ENCODE results near the gene CACNG4.

The CACNG4 gene

GRCh38 chr17:67049025-67049739 is 84.7 kb downstream of the CACNG4 start:
- DNase-seq (ENCODE audit: low read depth in 2 of 2), result no peak
- no peak overlapping the region for H3K4me3 ChIP-seq (replicated peaks in 1 of 2; ENCODE audit: low read depth in 2 of 2, low read length in 2 of 2)
- TF ChIP-seq, protein P1, sequence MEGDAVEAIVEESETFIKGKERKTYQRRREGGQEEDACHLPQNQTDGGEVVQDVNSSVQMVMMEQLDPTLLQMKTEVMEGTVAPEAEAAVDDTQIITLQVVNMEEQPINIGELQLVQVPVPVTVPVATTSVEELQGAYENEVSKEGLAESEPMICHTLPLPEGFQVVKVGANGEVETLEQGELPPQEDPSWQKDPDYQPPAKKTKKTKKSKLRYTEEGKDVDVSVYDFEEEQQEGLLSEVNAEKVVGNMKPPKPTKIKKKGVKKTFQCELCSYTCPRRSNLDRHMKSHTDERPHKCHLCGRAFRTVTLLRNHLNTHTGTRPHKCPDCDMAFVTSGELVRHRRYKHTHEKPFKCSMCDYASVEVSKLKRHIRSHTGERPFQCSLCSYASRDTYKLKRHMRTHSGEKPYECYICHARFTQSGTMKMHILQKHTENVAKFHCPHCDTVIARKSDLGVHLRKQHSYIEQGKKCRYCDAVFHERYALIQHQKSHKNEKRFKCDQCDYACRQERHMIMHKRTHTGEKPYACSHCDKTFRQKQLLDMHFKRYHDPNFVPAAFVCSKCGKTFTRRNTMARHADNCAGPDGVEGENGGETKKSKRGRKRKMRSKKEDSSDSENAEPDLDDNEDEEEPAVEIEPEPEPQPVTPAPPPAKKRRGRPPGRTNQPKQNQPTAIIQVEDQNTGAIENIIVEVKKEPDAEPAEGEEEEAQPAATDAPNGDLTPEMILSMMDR (IDR thresholded peaks at IDR 0.05; ENCODE audit: low read depth, low read length), result no peak

DNA sequence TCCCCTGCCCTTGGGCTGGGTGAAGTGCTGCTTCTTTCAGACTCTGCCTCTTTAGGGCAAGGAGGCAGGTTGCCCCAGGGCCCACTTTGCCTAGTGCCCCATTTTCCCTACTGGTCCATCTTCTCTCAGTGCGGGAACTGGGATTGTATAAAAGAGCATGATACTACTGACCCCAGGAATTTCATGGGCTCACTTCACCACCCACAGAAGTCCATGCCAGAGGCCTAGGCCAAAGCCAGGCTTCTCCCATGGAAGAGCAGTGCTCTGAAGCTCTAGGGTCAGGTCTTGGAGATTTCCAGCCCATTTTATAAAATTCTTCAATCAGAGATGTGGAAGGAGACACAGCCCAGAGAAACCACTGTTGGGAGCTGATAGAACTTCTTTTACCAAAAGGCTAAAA is 85.6 kb downstream of the CACNG4 start:
- TF ChIP-seq, protein P1 (IDR thresholded peaks at IDR 0.05; ENCODE audit: low read depth, low read length), result no peak
- no peak for DNase-seq (ENCODE audit: low read depth in 2 of 2)
- no peak overlapping the region for H3K4me3 ChIP-seq (replicated peaks in 1 of 2; ENCODE audit: low read depth in 2 of 2, low read length in 2 of 2)

DNA sequence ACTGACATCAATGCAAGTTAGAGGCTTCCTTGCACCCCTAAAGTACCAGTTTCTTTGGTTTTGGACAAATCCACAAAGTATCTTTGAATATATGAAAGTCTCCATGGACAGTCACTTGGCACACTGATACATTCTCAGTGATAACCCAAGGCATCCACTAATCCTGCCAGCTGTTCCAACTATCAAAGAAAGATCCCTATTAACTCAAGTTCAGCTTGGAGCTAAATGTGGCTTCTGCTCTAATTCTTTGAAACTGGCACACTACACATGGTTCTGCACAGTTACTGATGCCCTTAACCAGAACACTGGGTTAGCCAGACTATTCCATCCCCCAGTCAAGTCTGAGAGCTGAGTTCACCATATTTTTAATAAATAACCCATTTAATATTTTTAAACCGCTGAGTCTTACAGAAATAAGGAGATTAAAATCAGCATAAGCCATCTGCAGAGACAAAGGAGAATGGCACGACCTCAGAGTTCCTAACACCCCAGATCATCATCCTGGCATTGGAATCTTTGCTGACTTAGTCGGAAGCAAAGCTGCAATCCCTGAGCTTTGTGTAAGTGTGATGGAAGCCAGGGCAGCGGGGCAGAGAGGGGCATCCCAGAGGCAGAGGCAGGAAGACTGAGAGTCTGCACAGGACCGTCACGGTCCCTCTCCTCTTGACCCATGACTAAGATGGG is 86.1 kb downstream of the CACNG4 start:
- H3K4me3 ChIP-seq (replicated peaks in 1 of 2; ENCODE audit: low read depth in 2 of 2, low read length in 2 of 2), result no peak overlapping the region
- no peak for DNase-seq (ENCODE audit: low read depth in 2 of 2)
- TF ChIP-seq, protein P1 (IDR thresholded peaks at IDR 0.05; ENCODE audit: low read depth, low read length), result no peak

DNA sequence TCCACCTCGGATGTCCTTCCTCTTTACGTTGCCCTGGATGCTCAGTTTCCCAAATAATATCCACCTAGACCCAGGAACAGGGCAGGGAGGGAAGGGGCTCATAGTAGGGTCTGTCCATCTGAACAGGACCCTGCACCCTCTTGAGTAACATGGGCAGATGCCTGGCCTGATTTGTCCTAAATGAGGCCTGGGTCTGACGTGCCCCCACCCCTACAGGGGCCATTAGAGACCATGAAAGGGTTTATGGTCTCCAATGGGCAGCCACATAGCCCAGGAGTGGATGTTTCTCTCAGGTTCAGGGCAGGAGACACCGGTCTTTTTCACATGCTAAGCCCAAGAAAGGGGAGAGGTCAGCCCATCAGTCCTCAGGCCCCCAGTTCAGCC is 86.6 kb downstream of the CACNG4 start:
- DNase-seq (ENCODE audit: low read depth in 2 of 2), result no peak

DNA sequence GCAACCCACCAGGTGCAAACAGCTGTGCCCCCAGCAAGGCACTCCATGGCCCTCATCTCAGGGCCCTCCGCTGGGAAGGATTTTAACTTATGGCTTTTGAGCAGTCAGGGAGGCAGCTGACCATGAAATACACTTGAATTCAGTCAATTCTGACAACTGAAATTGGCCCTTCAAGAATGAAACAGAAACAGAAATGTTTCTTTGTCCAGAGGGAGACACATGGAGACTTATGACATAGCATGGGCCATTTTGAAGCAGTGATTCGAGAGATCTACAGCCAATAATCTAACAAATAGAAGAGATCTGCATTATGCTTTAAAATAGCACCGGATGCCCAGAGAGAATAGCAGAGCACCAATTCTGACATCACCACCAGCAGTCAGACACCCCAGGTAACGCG is 87.3 kb downstream of the CACNG4 start:
- no peak overlapping the region for H3K4me3 ChIP-seq (replicated peaks in 1 of 2; ENCODE audit: low read depth in 2 of 2, low read length in 2 of 2)
- TF ChIP-seq, protein P1 (IDR thresholded peaks at IDR 0.05; ENCODE audit: low read depth, low read length), result no peak
- DNase-seq (ENCODE audit: low read depth in 2 of 2), result no peak

More for the DNA sequence above, 86.6 kb downstream of the CACNG4 start:
- no peak overlapping the region for H3K4me3 ChIP-seq (replicated peaks in 1 of 2; ENCODE audit: low read depth in 2 of 2, low read length in 2 of 2)
- TF ChIP-seq, protein P1 (IDR thresholded peaks at IDR 0.05; ENCODE audit: low read depth, low read length), result no peak

GRCh38 chr17:67052720-67053437 is 88.4 kb downstream of the CACNG4 start:
- no peak overlapping the region for H3K4me3 ChIP-seq (replicated peaks in 1 of 2; ENCODE audit: low read depth in 2 of 2, low read length in 2 of 2)
- DNase-seq (ENCODE audit: low read depth in 2 of 2), result no peak
- TF ChIP-seq, protein P1 (IDR thresholded peaks at IDR 0.05; ENCODE audit: low read depth, low read length), result no peak

Measured in cardiac fibroblast (primary cell).